Smooth muscle cell (in vitro differentiated cells): ENCODE data around the gene DHX35. TPM values are rescaled to one million over a fixed set of nuclear protein-coding genes. Genes with fewer than 3 reads are reported as not detected.

Experiments used
- DNase-seq: peaks from one replicate; lab custom pipeline; 2025; ENCODE audit not compliant: unreplicated experiment; lab: John Stamatoyannopoulos, UW
- H2AFZ ChIP-seq: fragments of 200-600 bp; sonication (generic); 2 replicates; pipeline ENCODE4 v1.6.0; 2016; ENCODE audit warnings: antibody characterized with exemption, low read depth, mild to moderate bottlenecking
- H3F3A ChIP-seq: fragments of 200-600 bp; sonication (generic); 2 replicates; pipeline ENCODE4 v1.6.0; 2017; ENCODE audit warnings: antibody characterized with exemption, low read depth
- H3K27ac ChIP-seq: fragments of 200-600 bp; sonication (generic); 2 replicates; pipeline ENCODE4 v1.5.1; 2016; ENCODE audit warnings: low read depth, mild to moderate bottlenecking
- H3K27me3 ChIP-seq: fragments of 200-600 bp; sonication (generic); 2 replicates; pipeline ENCODE4 v1.6.1; 2016; ENCODE audit warnings: low read depth, mild to moderate bottlenecking
- H3K36me3 ChIP-seq: fragments of 200-600 bp; sonication (generic); 2 replicates; pipeline ENCODE4 v1.5.1; 2016; ENCODE audit warnings: low read depth
- H3K4me1 ChIP-seq: fragments of 200-600 bp; sonication (generic); 2 replicates; pipeline ENCODE4 v1.5.1; 2016; ENCODE audit warnings: low read depth
- H3K4me2 ChIP-seq: fragments of 200-600 bp; sonication (generic); 2 replicates; pipeline ENCODE4 v1.6.0; 2016; ENCODE audit warnings: mild to moderate bottlenecking
- H3K4me3 ChIP-seq: fragments of 200-600 bp; sonication (generic); 2 replicates; pipeline ENCODE4 v1.5.1; 2016; ENCODE audit warnings: mild to moderate bottlenecking
- H3K79me2 ChIP-seq: fragments of 200-600 bp; sonication (generic); 2 replicates; pipeline ENCODE4 v1.6.0; 2016; ENCODE audit warnings: low read depth, mild to moderate bottlenecking
- H3K9ac ChIP-seq: fragments of 200-600 bp; sonication (generic); 2 replicates; pipeline ENCODE4 v1.6.0; 2016; ENCODE audit warnings: low read depth
- H3K9me3 ChIP-seq: fragments of 200-600 bp; sonication (generic); replicated peaks from 2 replicates; pipeline ENCODE4 v1.5.1; 2016; ENCODE audit warnings: low read depth
- H4K20me1 ChIP-seq: fragments of 200-600 bp; sonication (generic); 2 replicates; pipeline ENCODE4 v1.6.0; 2016; ENCODE audit warnings: low read depth
- WGBS: methylation state at CpG from one replicate; pipeline ENCODE4 v1.1.7; 2016; ENCODE audit warnings: low lambda C conversion rate; 5-methylcytosine and 5-hydroxymethylcytosine counted together
- polyA plus RNA-seq: library from polyadenylated mRNA; unstranded; fragments of >200 nt; fragmentation: Nextera tagmentation; extraction: Ambion mirVana; gene quantifications from 2 replicates; pipeline ENCODE4 v1.2.1, GENCODE V29; 2016
- total RNA-seq: library from RNA; depleted of rRNA; stranded (reverse); fragments of >200 nt; gene quantifications from 2 replicates; pipeline ENCODE4 v1.2.3, GENCODE V29; 2014
- TF ChIP-seq, protein P1 (sequence below): fragments of 200-600 bp; sonication (generic); IDR thresholded peaks from 2 replicates; pipeline ENCODE4 v1.5.1; 2017; ENCODE audit warnings: borderline replicate concordance, mild to moderate bottlenecking, antibody characterized with exemption; ENCODE audit not compliant: insufficient read depth, poor library complexity, severe bottlenecking

The DHX35 gene
- total and polyA plus RNA-seq, 2 experiments from 2014 or later: 4.5 to 9.5 TPM

DNA sequence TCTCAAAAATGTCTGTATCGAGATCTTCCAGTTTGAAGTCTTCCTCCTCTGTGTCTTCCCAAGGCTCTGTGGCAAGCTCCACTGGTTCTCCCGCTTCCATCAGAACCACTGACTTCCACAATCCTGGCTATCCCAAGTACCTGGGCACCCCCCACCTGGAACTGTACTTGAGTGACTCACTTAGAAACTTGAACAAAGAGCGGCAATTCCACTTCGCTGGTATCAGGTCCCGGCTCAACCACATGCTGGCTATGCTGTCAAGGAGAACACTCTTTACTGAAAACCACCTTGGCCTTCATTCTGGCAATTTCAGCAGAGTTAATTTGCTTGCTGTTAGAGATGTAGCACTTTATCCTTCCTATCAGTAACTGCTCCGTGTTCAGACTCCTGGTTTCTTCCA, 10.0 kb upstream of the DHX35 start:
- no peak overlapping the region for H3K27ac ChIP-seq
- H3K4me3 ChIP-seq: no peak overlapping the region
- no peak overlapping the region for H3K9ac ChIP-seq
- TF ChIP-seq, protein P1, sequence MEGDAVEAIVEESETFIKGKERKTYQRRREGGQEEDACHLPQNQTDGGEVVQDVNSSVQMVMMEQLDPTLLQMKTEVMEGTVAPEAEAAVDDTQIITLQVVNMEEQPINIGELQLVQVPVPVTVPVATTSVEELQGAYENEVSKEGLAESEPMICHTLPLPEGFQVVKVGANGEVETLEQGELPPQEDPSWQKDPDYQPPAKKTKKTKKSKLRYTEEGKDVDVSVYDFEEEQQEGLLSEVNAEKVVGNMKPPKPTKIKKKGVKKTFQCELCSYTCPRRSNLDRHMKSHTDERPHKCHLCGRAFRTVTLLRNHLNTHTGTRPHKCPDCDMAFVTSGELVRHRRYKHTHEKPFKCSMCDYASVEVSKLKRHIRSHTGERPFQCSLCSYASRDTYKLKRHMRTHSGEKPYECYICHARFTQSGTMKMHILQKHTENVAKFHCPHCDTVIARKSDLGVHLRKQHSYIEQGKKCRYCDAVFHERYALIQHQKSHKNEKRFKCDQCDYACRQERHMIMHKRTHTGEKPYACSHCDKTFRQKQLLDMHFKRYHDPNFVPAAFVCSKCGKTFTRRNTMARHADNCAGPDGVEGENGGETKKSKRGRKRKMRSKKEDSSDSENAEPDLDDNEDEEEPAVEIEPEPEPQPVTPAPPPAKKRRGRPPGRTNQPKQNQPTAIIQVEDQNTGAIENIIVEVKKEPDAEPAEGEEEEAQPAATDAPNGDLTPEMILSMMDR: no peak
- H3F3A ChIP-seq: no peaks in the 10 kb centered on the region
- H3K9me3 ChIP-seq: no peaks in the 10 kb centered on the region
- no peaks in the 10 kb centered on the region for H3K36me3 ChIP-seq
- H3K79me2 ChIP-seq: no peaks in the 10 kb centered on the region
- DNase-seq: no peak
- no peaks in the 10 kb centered on the region for H3K27me3 ChIP-seq
- H3K4me2 ChIP-seq: no peak overlapping the region
- H2AFZ ChIP-seq: no peak overlapping the region
- WGBS: 97% methylated on average over 6 of the region's 6 CpGs
- H4K20me1 ChIP-seq: no peaks in the 10 kb centered on the region
- no peaks in the 10 kb centered on the region for H3K4me1 ChIP-seq

GRCh38 chr20:38953630-38954340, 8.4 kb upstream of the DHX35 start:
- no peaks in the 10 kb centered on the region for H3K27me3 ChIP-seq
- H3F3A ChIP-seq: no peaks in the 10 kb centered on the region
- H3K27ac ChIP-seq: no peak overlapping the region
- no peaks in the 10 kb centered on the region for H3K9me3 ChIP-seq
- no peaks in the 10 kb centered on the region for H3K36me3 ChIP-seq
- no peaks in the 10 kb centered on the region for H3K79me2 ChIP-seq
- H3K9ac ChIP-seq: no peak overlapping the region
- H3K4me1 ChIP-seq: no peaks in the 10 kb centered on the region
- no peak for DNase-seq
- 96% methylated on average over 8 of the region's 8 CpGs for WGBS
- no peak overlapping the region for H3K4me3 ChIP-seq
- no peaks in the 10 kb centered on the region for H4K20me1 ChIP-seq
- H3K4me2 ChIP-seq: no peak overlapping the region
- TF ChIP-seq, protein P1: no peak
- H2AFZ ChIP-seq: no peak overlapping the region

- TF ChIP-seq, protein P1: no peak
- Histone ChIP-seq H3K9me3 (no peaks in the 10 kb centered on the region), H3K36me3 (no peaks in the 10 kb centered on the region), H3K4me1 (peaks cover 6% of the 10 kb centered on the region), H2AFZ (no peak overlapping the region), H3K4me2 (no peak overlapping the region), H3K27me3 (no peaks in the 10 kb centered on the region), H3K4me3 (no peak overlapping the region), H3K79me2 (no peaks in the 10 kb centered on the region), H3K27ac (no peak overlapping the region), H3K9ac (no peak overlapping the region), H3F3A (no peaks in the 10 kb centered on the region), H4K20me1 (no peaks in the 10 kb centered on the region)
- DNase-seq: no peak
- WGBS: 93% methylated on average over 5 of the region's 5 CpGs
These were observed 4.8 kb upstream of the DHX35 start for GRCh38 chr20:38957235-38957876.
